ENCODE results near the gene HS3ST5.

HS3ST5 gene

DNA sequence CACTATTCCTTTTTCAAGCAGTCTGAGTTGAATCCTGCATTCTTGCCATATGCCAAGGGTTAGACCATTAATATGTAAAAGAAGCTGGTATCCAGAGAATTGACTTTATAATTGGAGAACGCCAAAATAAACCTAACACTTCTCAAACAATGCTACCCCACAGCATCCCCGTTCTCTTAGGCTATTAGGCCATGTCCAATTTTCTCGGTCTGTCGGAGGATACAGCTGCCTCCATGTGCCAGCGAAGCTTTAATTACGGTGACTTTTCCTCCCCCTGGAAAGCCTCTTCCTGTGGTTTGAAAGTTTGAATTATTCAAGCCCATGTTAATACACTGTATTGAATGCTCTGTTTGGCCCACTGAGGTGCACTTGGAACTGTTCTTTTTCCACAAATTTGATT, 60.5 kb downstream of the HS3ST5 start:
- TF ChIP-seq Cebpa-rat (IDR thresholded peaks at IDR 0.05): no peak
- H4K20me1 ChIP-seq: no peaks in the 10 kb centered on the region
- H3K36me3 ChIP-seq: no peaks in the 10 kb centered on the region
- H3K27ac ChIP-seq: no peak overlapping the region
- no peak overlapping the region for H3K4me3 ChIP-seq
- 0 out of 2 replicates have a peak, but pooled peaks cover 6% of the 10 kb centered on the region for H3K4me1 ChIP-seq
- H3K4me2 ChIP-seq: no peak overlapping the region
- no peaks in the 10 kb centered on the region for H3K27me3 ChIP-seq
- no peak overlapping the region for H3K9ac ChIP-seq
- H3K9me3 ChIP-seq: no peaks in the 10 kb centered on the region

DNA sequence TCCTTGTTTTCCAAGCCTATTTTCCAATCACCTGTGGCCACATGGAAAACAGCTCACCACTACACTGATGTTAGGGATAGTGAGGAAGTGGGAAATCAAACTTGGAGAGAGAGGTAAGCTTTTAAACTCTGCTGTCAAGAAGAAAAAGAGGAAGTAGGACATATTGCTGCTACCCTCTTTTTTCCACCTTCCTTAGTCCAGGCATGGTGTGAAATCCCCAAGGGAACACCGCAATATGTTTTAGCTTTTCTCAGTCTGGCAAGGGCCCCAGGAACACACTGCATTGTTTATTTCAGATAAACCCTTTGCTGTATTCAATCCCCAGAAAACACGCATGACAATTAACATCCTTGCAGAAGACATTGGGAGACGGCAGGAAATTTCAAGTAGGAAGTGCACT, 61.3 kb downstream of the HS3ST5 start:
- Histone ChIP-seq H3K4me3 (no peak overlapping the region), H3K9ac (no peak overlapping the region), H3K9me3 (no peaks in the 10 kb centered on the region), H3K27ac (no peak overlapping the region), H3K4me2 (no peak overlapping the region), H3K4me1 (0 out of 2 replicates have a peak, but pooled peaks cover 6% of the 10 kb centered on the region), H4K20me1 (no peaks in the 10 kb centered on the region), H3K27me3 (no peaks in the 10 kb centered on the region), H3K36me3 (no peaks in the 10 kb centered on the region)
- TF ChIP-seq Cebpa-rat (IDR thresholded peaks at IDR 0.05): no peak

DNA sequence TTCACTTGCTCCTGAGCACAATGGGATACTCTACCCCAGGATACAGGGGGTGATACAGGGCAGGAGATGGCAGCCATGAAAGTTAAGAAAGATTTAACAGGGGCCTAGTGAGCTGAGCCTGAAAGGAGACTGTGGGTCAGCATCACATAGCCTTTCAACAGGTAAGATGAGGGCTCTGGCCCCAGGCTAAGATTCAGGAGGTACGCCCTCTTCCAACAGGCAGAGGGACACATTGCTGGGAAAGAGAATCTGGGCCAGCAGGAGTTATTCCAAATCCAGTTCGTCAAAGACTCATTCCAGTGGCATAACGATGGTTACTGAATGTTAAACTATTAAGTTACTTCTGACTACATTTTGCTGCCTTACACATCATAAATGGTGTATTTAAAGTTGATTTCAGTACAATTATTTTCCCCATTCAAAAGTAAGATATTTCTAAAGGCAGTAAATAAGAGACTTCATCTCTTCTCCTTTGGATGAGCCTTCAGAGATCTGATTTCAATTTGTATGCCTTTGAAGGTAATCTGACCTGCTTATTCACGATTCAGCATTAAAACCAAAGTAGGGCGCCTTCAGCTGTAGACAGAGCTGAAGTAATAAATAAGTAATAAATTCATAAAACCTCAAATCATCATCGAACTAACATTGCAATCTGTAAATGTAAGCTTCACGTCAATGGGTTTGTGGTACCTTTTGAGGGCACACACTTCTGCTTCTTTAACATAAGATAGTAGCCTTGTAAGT, 62.4 kb downstream of the HS3ST5 start:
- Histone ChIP-seq H3K9me3 (no peaks in the 10 kb centered on the region), H3K36me3 (no peaks in the 10 kb centered on the region), H4K20me1 (no peaks in the 10 kb centered on the region), H3K4me2 (no peak overlapping the region), H3K4me1 (0 out of 2 replicates have a peak, but pooled peaks cover 6% of the 10 kb centered on the region), H3K27ac (no peak overlapping the region), H3K27me3 (no peaks in the 10 kb centered on the region), H3K4me3 (no peak overlapping the region), H3K9ac (no peak overlapping the region)
- TF ChIP-seq Cebpa-rat (IDR thresholded peaks at IDR 0.05): no peak

DNA sequence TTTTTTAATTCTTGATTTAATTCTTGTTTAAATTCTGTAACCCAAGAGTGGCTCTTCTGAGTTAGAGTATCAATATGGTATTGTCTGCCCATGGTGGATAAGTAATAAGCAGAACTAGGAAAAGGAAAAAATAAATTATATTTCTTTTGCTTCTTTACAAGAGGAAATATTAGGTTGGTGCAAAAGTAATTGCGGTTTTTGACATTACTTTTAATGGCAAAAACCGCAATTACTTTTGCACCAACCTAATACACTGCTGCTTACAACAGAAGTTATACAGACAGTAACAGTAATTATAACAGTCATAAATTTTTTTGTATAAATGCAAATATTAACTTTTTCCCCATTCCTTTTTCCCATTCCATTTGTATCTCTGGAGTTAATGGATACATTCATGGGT, 65.6 kb downstream of the HS3ST5 start:
- Histone ChIP-seq H3K36me3 (no peaks in the 10 kb centered on the region), H3K4me3 (no peak overlapping the region), H3K4me2 (no peak overlapping the region), H4K20me1 (no peaks in the 10 kb centered on the region), H3K4me1 (0 out of 2 replicates have a peak, but pooled peaks cover 6% of the 10 kb centered on the region), H3K27me3 (no peaks in the 10 kb centered on the region), H3K9ac (no peak overlapping the region), H3K27ac (no peak overlapping the region), H3K9me3 (no peaks in the 10 kb centered on the region)
- TF ChIP-seq Cebpa-rat (IDR thresholded peaks at IDR 0.05): no peak

DNA sequence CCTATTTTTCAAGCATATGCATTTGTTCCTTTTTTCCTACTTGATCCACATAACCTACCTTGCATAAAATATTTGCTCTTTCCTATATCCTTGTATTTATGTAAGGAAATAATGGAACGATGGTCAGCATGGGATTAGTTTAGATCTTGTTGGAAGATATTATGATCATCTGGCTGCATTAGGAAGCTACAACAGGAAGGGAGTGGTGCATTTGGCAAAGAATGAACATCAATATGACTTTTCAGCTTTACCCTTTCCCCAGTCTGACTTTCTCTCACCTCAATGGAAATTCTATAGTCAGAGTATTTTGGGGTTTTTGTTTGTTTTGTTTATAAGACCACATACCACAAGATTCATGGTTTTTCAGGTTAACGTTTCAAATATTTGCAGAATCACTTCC, 66.0 kb downstream of the HS3ST5 start:
- no peaks in the 10 kb centered on the region for H3K36me3 ChIP-seq
- no peak overlapping the region for H3K4me3 ChIP-seq
- no peak for TF ChIP-seq Cebpa-rat (IDR thresholded peaks at IDR 0.05)
- H3K9ac ChIP-seq: no peak overlapping the region
- no peaks in the 10 kb centered on the region for H4K20me1 ChIP-seq
- no peaks in the 10 kb centered on the region for H3K9me3 ChIP-seq
- no peak overlapping the region for H3K27ac ChIP-seq
- H3K4me1 ChIP-seq: 0 out of 2 replicates have a peak, but pooled peaks cover 6% of the 10 kb centered on the region
- H3K27me3 ChIP-seq: no peaks in the 10 kb centered on the region
- H3K4me2 ChIP-seq: no peak overlapping the region

DNA sequence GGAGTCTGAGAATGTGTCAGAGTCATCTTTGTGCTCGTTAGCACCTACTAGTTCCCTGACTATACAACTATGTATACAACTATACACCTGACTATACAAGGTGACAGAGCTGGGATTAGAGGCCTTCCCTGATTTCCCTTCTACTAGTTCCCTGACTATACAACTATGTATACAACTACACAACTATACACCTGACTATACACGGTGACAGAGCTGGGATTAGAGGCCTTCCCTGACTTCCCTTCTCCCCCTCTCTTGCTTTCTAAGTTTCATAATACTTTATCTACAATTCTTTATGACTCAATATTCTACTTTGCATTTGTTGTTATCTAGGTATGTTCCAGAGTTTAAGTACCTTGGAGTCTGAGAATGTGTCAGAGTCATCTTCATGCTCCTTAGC, 68.0 kb downstream of the HS3ST5 start:
- Histone ChIP-seq H3K27ac (no peak overlapping the region), H3K36me3 (no peaks in the 10 kb centered on the region), H3K9me3 (no peaks in the 10 kb centered on the region), H3K4me2 (no peak overlapping the region), H4K20me1 (no peaks in the 10 kb centered on the region), H3K27me3 (no peaks in the 10 kb centered on the region), H3K4me3 (no peak overlapping the region), H3K9ac (no peak overlapping the region), H3K4me1 (no peaks in the 10 kb centered on the region)
- TF ChIP-seq Cebpa-rat (IDR thresholded peaks at IDR 0.05): no peak

DNA sequence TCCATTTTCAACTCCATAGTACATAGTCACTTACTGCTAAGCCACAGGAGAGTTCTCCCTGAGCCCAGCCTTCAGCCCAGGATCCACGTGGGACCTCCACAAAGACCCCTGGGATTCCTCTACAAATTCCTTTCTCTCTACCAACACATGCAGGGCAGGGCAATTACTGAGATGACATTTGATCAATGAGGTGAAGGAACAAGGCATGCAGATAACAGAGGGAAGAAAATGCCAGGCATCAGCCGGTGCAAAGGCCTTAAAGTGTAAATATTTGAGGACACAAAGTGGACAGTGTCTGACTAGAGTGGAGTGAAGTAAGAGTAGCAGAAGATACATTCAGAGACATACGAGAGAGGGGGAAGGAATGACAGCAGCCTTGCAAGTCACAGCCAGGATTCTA, 70.2 kb downstream of the HS3ST5 start:
- H3K27ac ChIP-seq: no peak overlapping the region
- no peak overlapping the region for H3K9ac ChIP-seq
- no peaks in the 10 kb centered on the region for H3K4me1 ChIP-seq
- no peaks in the 10 kb centered on the region for H3K36me3 ChIP-seq
- no peak overlapping the region for H3K4me2 ChIP-seq
- H3K4me3 ChIP-seq: no peak overlapping the region
- no peaks in the 10 kb centered on the region for H3K9me3 ChIP-seq
- no peaks in the 10 kb centered on the region for H4K20me1 ChIP-seq
- TF ChIP-seq Cebpa-rat (IDR thresholded peaks at IDR 0.05): no peak
- no peaks in the 10 kb centered on the region for H3K27me3 ChIP-seq

DNA sequence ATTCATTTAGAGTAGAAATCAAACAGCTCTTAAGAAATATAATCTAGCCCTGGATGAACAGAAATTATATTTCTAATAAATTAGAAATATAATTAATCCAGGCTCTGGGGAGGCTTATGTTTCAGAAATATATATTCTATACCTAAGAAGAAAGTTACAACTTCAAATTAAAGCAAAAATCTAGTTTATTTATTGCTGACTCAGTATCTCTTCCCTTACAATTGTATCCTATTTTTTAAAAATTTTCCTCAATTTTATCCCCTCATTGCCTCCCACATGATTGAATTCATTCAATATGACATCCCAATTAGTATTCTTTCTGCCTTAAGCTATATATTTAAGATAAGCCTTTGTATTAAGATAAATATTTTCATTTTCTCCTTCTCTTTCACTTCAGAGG, 71.4 kb downstream of the HS3ST5 start:
- H3K4me3 ChIP-seq: no peak overlapping the region
- no peak overlapping the region for H3K27ac ChIP-seq
- no peaks in the 10 kb centered on the region for H3K36me3 ChIP-seq
- no peak overlapping the region for H3K9ac ChIP-seq
- H3K4me2 ChIP-seq: no peak overlapping the region
- no peaks in the 10 kb centered on the region for H3K9me3 ChIP-seq
- no peaks in the 10 kb centered on the region for H4K20me1 ChIP-seq
- H3K4me1 ChIP-seq: no peaks in the 10 kb centered on the region
- no peaks in the 10 kb centered on the region for H3K27me3 ChIP-seq
- no peak for TF ChIP-seq Cebpa-rat (IDR thresholded peaks at IDR 0.05)

DNA sequence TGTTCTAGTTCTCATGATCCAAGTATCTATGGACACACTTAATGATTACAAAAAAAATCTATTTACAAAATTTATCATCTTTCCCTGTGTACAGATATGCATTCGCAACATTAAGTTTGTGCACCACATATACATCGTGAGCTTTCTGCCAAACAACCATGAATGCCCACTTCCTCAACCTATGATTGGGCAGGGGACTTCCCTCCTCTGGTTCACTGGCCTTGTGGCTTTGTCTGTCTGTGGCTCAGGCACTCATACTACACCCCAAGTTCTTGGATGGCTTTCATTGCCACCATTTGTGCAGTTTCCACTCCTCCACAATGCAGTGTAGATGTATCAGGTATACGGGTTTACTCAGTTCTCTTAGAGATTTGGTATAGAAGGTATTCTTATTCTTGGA, 74.9 kb downstream of the HS3ST5 start:
- no peak for TF ChIP-seq Cebpa-rat (IDR thresholded peaks at IDR 0.05)
- Histone ChIP-seq H3K4me2 (no peak overlapping the region), H3K27ac (no peak overlapping the region), H4K20me1 (no peaks in the 10 kb centered on the region), H3K27me3 (no peaks in the 10 kb centered on the region), H3K9ac (no peak overlapping the region), H3K9me3 (no peaks in the 10 kb centered on the region), H3K4me3 (no peak overlapping the region), H3K36me3 (no peaks in the 10 kb centered on the region), H3K4me1 (no peaks in the 10 kb centered on the region)

DNA sequence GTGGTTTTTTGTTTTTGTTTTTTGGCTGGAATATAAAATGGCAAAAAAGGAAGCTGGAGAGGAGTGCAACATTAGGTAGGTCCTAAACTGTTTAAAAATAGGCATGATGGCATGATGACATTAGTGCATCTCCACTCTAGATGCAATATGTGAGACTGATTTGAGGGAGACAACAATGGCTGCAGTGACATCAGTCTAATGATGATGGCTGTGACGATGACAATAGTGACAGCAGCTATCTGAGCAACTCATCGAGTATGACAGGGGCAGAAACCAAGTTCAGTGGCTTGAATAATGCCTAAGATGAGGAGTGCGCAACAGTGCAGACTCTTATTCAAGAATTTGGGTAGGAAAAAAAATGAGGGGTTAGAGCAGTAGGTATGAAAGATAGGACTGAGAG, 82.0 kb downstream of the HS3ST5 start:
- Histone ChIP-seq H3K27me3 (no peaks in the 10 kb centered on the region), H3K9me3 (peaks cover under 1% of the 10 kb centered on the region), H4K20me1 (no peaks in the 10 kb centered on the region), H3K4me2 (no peak overlapping the region), H3K36me3 (no peaks in the 10 kb centered on the region), H3K27ac (no peak overlapping the region), H3K9ac (no peak overlapping the region), H3K4me3 (no peak overlapping the region), H3K4me1 (no peaks in the 10 kb centered on the region)
- no peak for TF ChIP-seq Cebpa-rat (IDR thresholded peaks at IDR 0.05)

DNA sequence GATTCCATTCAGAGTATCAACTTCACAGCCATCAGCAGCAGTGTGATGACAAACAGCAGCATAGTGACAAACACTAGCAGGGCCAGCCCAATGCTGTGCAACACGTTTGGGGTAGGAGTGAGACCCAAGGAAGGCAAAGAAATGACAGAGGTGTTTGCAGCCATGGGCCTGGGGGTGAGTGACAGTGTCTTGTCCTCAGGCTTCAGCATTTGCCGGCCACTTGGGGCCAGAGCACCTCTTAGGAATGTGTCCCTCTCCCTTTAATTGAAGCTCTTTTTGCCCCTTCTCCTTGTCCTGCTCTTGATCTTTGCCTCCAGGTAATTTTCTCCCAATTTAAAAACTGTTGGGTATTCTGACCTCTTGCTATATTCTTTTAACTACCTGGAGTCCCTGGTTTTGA, 84.4 kb downstream of the HS3ST5 start:
- H3K27ac ChIP-seq: no peak overlapping the region
- H4K20me1 ChIP-seq: no peaks in the 10 kb centered on the region
- no peak overlapping the region for H3K4me2 ChIP-seq
- no peak for TF ChIP-seq Cebpa-rat (IDR thresholded peaks at IDR 0.05)
- no peaks in the 10 kb centered on the region for H3K4me1 ChIP-seq
- H3K36me3 ChIP-seq: no peaks in the 10 kb centered on the region
- no peak overlapping the region for H3K4me3 ChIP-seq
- H3K9me3 ChIP-seq: peaks cover 9% of the 10 kb centered on the region
- H3K27me3 ChIP-seq: no peaks in the 10 kb centered on the region
- no peak overlapping the region for H3K9ac ChIP-seq

Data from BLaER1 (cell line).